T-cell (primary cell): ENCODE results near the gene TATDN3. TPM values are rescaled to one million over a fixed set of nuclear protein-coding genes. Genes with fewer than 3 reads are reported as not detected.
"Not testable (repeated sequence)": the region's sequence is repeated elsewhere in the genome, so short reads cannot be mapped to it uniquely, and the experiment has no call there.

Experiments used
- ATAC-seq, 4 experiments: fragments of 200-7000 bp in 3 of 4; fragments of 150-1000 bp in 1 of 4; cut with Tn5 transposase; replicated peaks in 1 of 4; 1 replicate in 3 of 4; 2 replicates in 1 of 4; pipeline ENCODE4 v1.10.0; 2021; ENCODE audit warnings: moderate library complexity in 3 of 4, mild to moderate bottlenecking in 2 of 4, moderate number of reproducible peaks in 1 of 4
- CTCF ChIA-PET, 2 donors: fragments of 300-600 bp; sonication (Branson Sonifier 250); formaldehyde crosslinking; loops; one replicate each; lab custom pipeline; 2022; ENCODE audit warnings: antibody characterized with exemption in 2 of 2; lab: Charles Lee
- POLR2A ChIA-PET, 2 donors: fragments of 300-600 bp; sonication (Branson Sonifier 250); formaldehyde crosslinking; loops; one replicate each; lab custom pipeline; 2022; ENCODE audit warnings: antibody characterized with exemption in 2 of 2; lab: Charles Lee
- DNase-seq, 35 experiments: peaks; one replicate each; pipeline versions ENCODE4 v3.0.0 to v3.0.0-alpha.2; 2013 to 2023
- H3K27ac ChIP-seq: one replicate; pipeline ENCODE4 v1.5.1; 2013; ENCODE audit warnings: low read length
- H3K27me3 ChIP-seq, 2 experiments: replicated peaks in 1 of 2; 1 replicate in 1 of 2; 2 replicates in 1 of 2; pipeline versions ENCODE4 v1.6.1 to v1.7.0; 2013; ENCODE audit warnings: low read length in 1 of 2, mixed read lengths in 1 of 2; ENCODE audit not compliant: control insufficient read depth in 2 of 2, insufficient read depth in 2 of 2; ENCODE audit errors: extremely low read depth in 1 of 2
- H3K36me3 ChIP-seq, 2 donors: 1 replicate in 1 of 2; 2 replicates in 1 of 2; pipeline versions ENCODE4 v1.6.1 to v1.7.0; 2013; ENCODE audit warnings: low read length in 1 of 2; ENCODE audit not compliant: control insufficient read depth in 2 of 2, insufficient read depth in 1 of 2; ENCODE audit errors: extremely low read depth in 1 of 2
- H3K4me1 ChIP-seq, 2 experiments: 1 replicate in 1 of 2; 2 replicates in 1 of 2; pipeline versions ENCODE4 v1.6.1 to v1.7.0; 2013; ENCODE audit warnings: low read length in 2 of 2, mixed read lengths in 1 of 2; ENCODE audit not compliant: insufficient read depth in 2 of 2, control insufficient read depth in 1 of 2; ENCODE audit errors: extremely low read depth in 1 of 2
- H3K4me3 ChIP-seq, 2 donors: 1 replicate in 1 of 2; 2 replicates in 1 of 2; pipeline versions ENCODE4 v1.5.1 to v1.7.0; 2013; ENCODE audit warnings: mild to moderate bottlenecking in 2 of 2, low read length in 1 of 2, moderate library complexity in 1 of 2; ENCODE audit not compliant: control insufficient read depth in 1 of 2; ENCODE audit errors: extremely low read depth in 1 of 2
- H3K9me3 ChIP-seq: 2 replicates; pipeline ENCODE4 v1.7.0; 2013
- H3K27ac Mint-ChIP-seq, 2 donors: one replicate each; pipeline ENCODE4 v1.8.0; 2020 to 2021; ENCODE audit warnings: mild to moderate bottlenecking in 2 of 2, mixed read lengths in 2 of 2
- H3K27me3 Mint-ChIP-seq, 2 donors: one replicate each; pipeline ENCODE4 v1.8.0; 2021 to 2022; ENCODE audit warnings: mixed read lengths in 2 of 2
- H3K36me3 Mint-ChIP-seq: one replicate; pipeline ENCODE4 v1.8.0; 2021; ENCODE audit warnings: mixed read lengths
- H3K4me1 Mint-ChIP-seq, 3 donors: one replicate each; pipeline ENCODE4 v1.8.0; 2020 to 2022; ENCODE audit warnings: mixed read lengths in 3 of 3, mild to moderate bottlenecking in 1 of 3
- H3K4me3 Mint-ChIP-seq, 3 donors: one replicate each; pipeline ENCODE4 v1.8.0; 2020 to 2022; ENCODE audit warnings: mild to moderate bottlenecking in 3 of 3, mixed read lengths in 3 of 3, moderate library complexity in 3 of 3
- H3K9me3 Mint-ChIP-seq, 3 donors: one replicate each; pipeline ENCODE4 v1.8.0; 2020 to 2022; ENCODE audit warnings: mixed read lengths in 3 of 3
- WGBS: methylation state at CpG from one replicate; pipeline ENCODE4 v1.1.5; 2013; ENCODE audit warnings: missing lambda C conversion rate; ENCODE audit not compliant: insufficient coverage; 5-methylcytosine and 5-hydroxymethylcytosine counted together
- total RNA-seq, 35 experiments: library from RNA in 6 of 35; stranded (reverse) in 6 of 35; fragments of 120-200 nt in 1 of 35; gene quantifications; one replicate each; pipeline versions ENCODE4 v1.2.1 to v1.2.4 and lab custom pipeline; 2013 to 2026

The TATDN3 gene
- total RNA-seq, 5 donors from 2014 or later (not counting 1 experiment from before 2014, with no cell fraction given), result 9.5 to 14.7 (median 12.9) TPM

GRCh38 chr1:212858461-212859265, 67.0 kb downstream of the TATDN3 start:
- Mint-ChIP-seq H3K27me3 (no peaks in the 10 kb centered on the region), H3K4me1 (peaks cover 17 to 35% (median 28%) of the 10 kb centered on the region in 3 donors), H3K4me3 (peak overlapping the region in 2 of 3 donors; percentile 97), H3K36me3 (peaks cover 8% of the 10 kb centered on the region), H3K9me3 (no peaks in the 10 kb centered on the region), H3K27ac (peak overlapping the region; percentile 92 to 94)
- peak; percentile 13 to 25 (median 19) for ATAC-seq
- no peaks in the 10 kb centered on the region for H3K27me3 ChIP-seq
- ChIA-PET POLR2A (interaction anchor here (0.6 to 0.7 kb wide), 3 partner anchors 64 to 1433 kb away, joined by 3 to 9 read pairs (median 6); no protein-coding TSS in a partner anchor), CTCF (interaction anchor here in 1 of 2 donors (0.6 kb wide), 1 partner anchor 256 kb away, joined by 3 read pairs; no protein-coding TSS in a partner anchor)
- H3K36me3 ChIP-seq, result no peaks in the 10 kb centered on the region
- WGBS, result 11% methylated on average over 54 of the region's 54 CpGs
- H3K9me3 ChIP-seq, result no peaks in the 10 kb centered on the region
- H3K4me3 ChIP-seq, result peak overlapping the region; percentile 77 to 87
- DNase-seq, result peak in 15 of 35 experiments; percentile 1 to 44 (median 8)
- H3K27ac ChIP-seq, result peak overlapping the region; percentile 68
- peaks cover 9 to 27% of the 10 kb centered on the region in 2 experiments for H3K4me1 ChIP-seq

- Histone ChIP-seq H3K9me3 (no peaks in the 10 kb centered on the region), H3K27me3 (no peaks in the 10 kb centered on the region), H3K4me1 (peaks cover 9 to 27% of the 10 kb centered on the region in 2 experiments), H3K27ac (no peak overlapping the region), H3K36me3 (no peaks in the 10 kb centered on the region), H3K4me3 (no peak overlapping the region)
- no peak overlapping the region for H3K4me3 Mint-ChIP-seq
- ChIA-PET POLR2A (interaction anchor here in 1 of 2 donors (0.6 to 0.7 kb wide), 4 partner anchors 52 to 1178 kb away, joined by 3 to 6 read pairs (median 3); no protein-coding TSS in a partner anchor), CTCF (interaction anchor here (0.7 to 1.1 kb wide), 2 partner anchors 277 to 1180 kb away, joined by 3 to 6 read pairs; no protein-coding TSS in a partner anchor)
- no peak overlapping the region for H3K27ac Mint-ChIP-seq
- peaks cover 7% of the 10 kb centered on the region for H3K36me3 Mint-ChIP-seq
- peaks cover 24 to 39% (median 34%) of the 10 kb centered on the region in 3 donors for H3K4me1 Mint-ChIP-seq
- H3K27me3 Mint-ChIP-seq, result no peaks in the 10 kb centered on the region
- ATAC-seq (no peak), DNase-seq (no peak)
- 67% methylated on average over 3 of the region's 5 CpGs for WGBS
- no peaks in the 10 kb centered on the region for H3K9me3 Mint-ChIP-seq
These were observed 69.3 kb downstream of the TATDN3 start for GRCh38 chr1:212860713-212861581.

GRCh38 chr1:212862111-212862690, 70.5 kb downstream of the TATDN3 start:
- Mint-ChIP-seq H3K4me1 (peaks cover 24 to 29% (median 28%) of the 10 kb centered on the region in 3 donors), H3K36me3 (peaks cover 14% of the 10 kb centered on the region), H3K27me3 (no peaks in the 10 kb centered on the region), H3K4me3 (no peak overlapping the region), H3K9me3 (no peaks in the 10 kb centered on the region), H3K27ac (no peak overlapping the region)
- Histone ChIP-seq H3K36me3 (no peaks in the 10 kb centered on the region), H3K27ac (no peak overlapping the region), H3K27me3 (no peaks in the 10 kb centered on the region), H3K4me3 (no peak overlapping the region), H3K9me3 (no peaks in the 10 kb centered on the region), H3K4me1 (peaks cover 6 to 20% of the 10 kb centered on the region in 2 experiments)
- no peak for ATAC-seq
- ChIA-PET POLR2A (no interaction called here), CTCF (interaction anchor here in 1 of 2 donors (0.6 kb wide), 1 partner anchor 422 kb away, joined by 3 read pairs; no protein-coding TSS in a partner anchor)
- no CpG with 5 or more reads among the region's 2 CpGs for WGBS
- DNase-seq, result no peak

- H3K4me3 ChIP-seq, DNase-seq, H3K9me3 Mint-ChIP-seq, H3K27me3 ChIP-seq, H3K36me3 ChIP-seq, ATAC-seq, H3K4me3 Mint-ChIP-seq, H3K27ac ChIP-seq, H3K27me3 Mint-ChIP-seq, H3K9me3 ChIP-seq: not testable (repeated sequence)
- ChIA-PET POLR2A (interaction anchor here in 1 of 2 donors (0.7 kb wide), 1 partner anchor 143 kb away, joined by 5 read pairs; no protein-coding TSS in a partner anchor), CTCF (interaction anchor here (0.6 kb wide), 2 partner anchors 77 to 597 kb away, joined by 3 to 4 read pairs; no protein-coding TSS in a partner anchor)
- H3K36me3 Mint-ChIP-seq, result peaks cover 15% of the 10 kb centered on the region
- peak overlapping the region in 1 of 2 donors; percentile 49 for H3K27ac Mint-ChIP-seq
- peaks cover 17 to 29% (median 20%) of the 10 kb centered on the region in 3 donors for H3K4me1 Mint-ChIP-seq
- H3K4me1 ChIP-seq, result peaks cover 3 to 14% of the 10 kb centered on the region in 2 experiments
- 100% methylated on average over 1 of the region's 10 CpGs for WGBS
These were observed 71.7 kb downstream of the TATDN3 start for GRCh38 chr1:212863345-212863744.

GRCh38 chr1:212864201-212864600, 72.5 kb downstream of the TATDN3 start:
- 96% methylated on average over 3 of the region's 4 CpGs for WGBS
- Mint-ChIP-seq H3K36me3 (peaks cover 18% of the 10 kb centered on the region), H3K27ac (peak overlapping the region in 1 of 2 donors; percentile 34), H3K4me1 (peaks cover 11 to 23% (median 15%) of the 10 kb centered on the region in 3 donors), H3K9me3 (no peaks in the 10 kb centered on the region), H3K4me3 (no peak overlapping the region), H3K27me3 (no peaks in the 10 kb centered on the region)
- DNase-seq (no peak), ATAC-seq (no peak)
- no peak overlapping the region for H3K27ac ChIP-seq
- POLR2A ChIA-PET, result no interaction called here
- peaks cover 0 to 7% of the 10 kb centered on the region in 2 experiments for H3K4me1 ChIP-seq
- no peak overlapping the region for H3K4me3 ChIP-seq
- no peaks in the 10 kb centered on the region for H3K27me3 ChIP-seq
- H3K9me3 ChIP-seq, result no peaks in the 10 kb centered on the region
- H3K36me3 ChIP-seq, result peaks cover 0 to 3% of the 10 kb centered on the region in 2 donors
- CTCF ChIA-PET, result interaction anchor here in 1 of 2 donors (0.5 kb wide), 2 partner anchors 61 to 149 kb away, joined by 3 to 4 read pairs; no protein-coding TSS in a partner anchor
